ENCODE data around the gene PODN.

The PODN gene

GRCh38 chr1:53116933-53117600, 55.1 kb downstream of the PODN start:
- DNase-seq: no peak

GRCh38 chr1:53117836-53118235, 55.8 kb downstream of the PODN start:
- DNase-seq: peak in 1 of 2 experiments; percentile 33

GRCh38 chr1:53120659-53121058, 58.6 kb downstream of the PODN start:
- DNase-seq: peak in 1 of 2 experiments; percentile 62

GRCh38 chr1:53121319-53122172, 59.5 kb downstream of the PODN start:
- peak; percentile 93 to 97 for DNase-seq

GRCh38 chr1:53122201-53122885, 60.3 kb downstream of the PODN start:
- peak; percentile 26 to 61 for DNase-seq

GRCh38 chr1:53122961-53123413, 61.0 kb downstream of the PODN start:
- DNase-seq: no peak

- no peak for DNase-seq
Measured at GRCh38 chr1:53123453-53124140, 61.6 kb downstream of the PODN start.

GRCh38 chr1:53125122-53125521, 63.1 kb downstream of the PODN start:
- no peak for DNase-seq

GRCh38 chr1:53125623-53126360, 63.8 kb downstream of the PODN start:
- no peak for DNase-seq

- DNase-seq: no peak
Measured at GRCh38 chr1:53126495-53126894, 64.5 kb downstream of the PODN start.

GRCh38 chr1:53127546-53127945, 65.5 kb downstream of the PODN start:
- peak; percentile 59 to 72 for DNase-seq

- no peak for DNase-seq
Measured at GRCh38 chr1:53128401-53128800, 66.4 kb downstream of the PODN start.

GRCh38 chr1:53129891-53130597, 68.0 kb downstream of the PODN start:
- no peak for DNase-seq

- DNase-seq: no peak
Measured at GRCh38 chr1:53130598-53130877, 68.5 kb downstream of the PODN start.

GRCh38 chr1:53130878-53131589, 69.0 kb downstream of the PODN start:
- DNase-seq: no peak

- DNase-seq: no peak
Measured at GRCh38 chr1:53131590-53131938, 69.6 kb downstream of the PODN start.

- DNase-seq: no peak
Measured at GRCh38 chr1:53132176-53132575, 70.2 kb downstream of the PODN start.

- DNase-seq: peak; percentile 68 to 81
Measured at GRCh38 chr1:53133261-53134041, 71.4 kb downstream of the PODN start.

GRCh38 chr1:53134042-53134485, 72.1 kb downstream of the PODN start:
- no peak for DNase-seq
